Ovary (tissue), 9 donors: ENCODE results near the gene MYRF. TPM values are rescaled to one million over a fixed set of nuclear protein-coding genes. Genes with fewer than 3 reads are reported as not detected.

Experiments used
- DNase-seq, 5 donors: peaks; one replicate each; pipeline ENCODE4 v3.0.0-alpha.2; 2019 to 2020
- H3K27ac ChIP-seq, 2 donors: fragments of 200-600 bp; one replicate each; pipeline versions ENCODE4 v1.5.1 to v1.8.0; 2019 to 2022
- H3K27me3 ChIP-seq: fragments of 200-600 bp; one replicate; pipeline ENCODE4 v1.8.0; 2022
- H3K36me3 ChIP-seq: fragments of 200-600 bp; sonication (generic); one replicate; pipeline ENCODE4 v1.5.1; 2019
- H3K4me1 ChIP-seq: one replicate; pipeline ENCODE4 v1.8.1; 2013; ENCODE audit warnings: mild to moderate bottlenecking, moderate library complexity; ENCODE audit not compliant: insufficient read depth
- H3K4me3 ChIP-seq: fragments of 200-600 bp; sonication (generic); one replicate; pipeline ENCODE4 v1.5.1; 2017
- H3K9me3 ChIP-seq, 2 donors: fragments of 200-600 bp in 1 of 2; sonication (generic) in 1 of 2; one replicate each; pipeline versions ENCODE4 v1.5.1 to v1.8.1; 2013 to 2019; ENCODE audit warnings: mild to moderate bottlenecking in 1 of 2, moderate library complexity in 1 of 2
- CTCF ChIP-seq, 3 donors: fragments of 450-650 bp in 2 of 3; fragments of 200-600 bp in 1 of 3; IDR thresholded peaks; one replicate each; pipeline versions ENCODE4 v1.5.1 to v1.8.0; 2016 to 2022; ENCODE audit warnings: antibody characterized with exemption in 3 of 3, mild to moderate bottlenecking in 1 of 3
- EP300 ChIP-seq: sonication (generic); formaldehyde crosslinking; IDR thresholded peaks from one replicate; pipeline ENCODE4 v1.6.1; 2017; ENCODE audit warnings: antibody characterized with exemption
- POLR2A ChIP-seq: fragments of 450-650 bp; IDR thresholded peaks from one replicate; pipeline ENCODE4 v1.6.1; 2017; ENCODE audit warnings: antibody characterized with exemption, mild to moderate bottlenecking, moderate library complexity
- WGBS, 3 donors: extraction: QIAGEN DNeasy Blood & Tissue Kit in 1 of 3; methylation state at CpG; one replicate each; pipeline versions ENCODE4 v1.1.5 to v1.1.7; 2013 to 2017; 5-methylcytosine and 5-hydroxymethylcytosine counted together
- intact Hi-C, 4 donors: fragments of 100-400 bp; cut with DNase I; formaldehyde crosslinking; loops; one replicate each; pipeline versions ENCODE4 v1.11.0 to v1.15.1; 2022 to 2023
- polyA plus RNA-seq, 2 donors: library from polyadenylated mRNA; stranded (reverse); fragments of 200-250 nt in 1 of 2; fragments of 350-450 nt in 1 of 2; fragmentation: Illumina TruSeq in 1 of 2; extraction: RNeasy Lipid Tissue Mini Kit (QIAGEN cat#74804) in 1 of 2; gene quantifications; one replicate each; pipeline ENCODE4 v1.2.3, GENCODE V29; 2013 to 2014
- total RNA-seq, 7 donors: library from RNA; depleted of rRNA in 2 of 7; stranded (reverse); fragments of >200 nt in 2 of 7; fragmentation: NEBNext Ultra II Directional in 3 of 7; extraction: Animal tissue kit (Norgen Biotek cat#: 25700) in 3 of 7; gene quantifications; one replicate each; pipeline versions ENCODE4 v1.1.0 to v1.2.4, GENCODE V29; 2016 to 2023
- donor health status: DM: no; HTN: no; CAD: no; lungs with moderate emphysema.
- donor health status: DM: no; HTN: no; CAD: no.
- donor health status: Bipolar disorder and iron deficiency.
- donor health status: DM: yes; HTN: yes; CAD: no.
- donor health status: DM: no; HTN: no; CAD: no.
- donor health status: DM: yes; HTN: yes; CAD: no.

The MYRF gene
- total and polyA plus RNA-seq, 9 donors, result 6.6 to 109 (median 23.3) TPM

GRCh38 chr11:61814247-61814957 lies 62.0 kb downstream of the MYRF start:
- Histone ChIP-seq H3K36me3 (no peaks in the 10 kb centered on the region), H3K4me1 (no peaks in the 10 kb centered on the region), H3K9me3 (no peaks in the 10 kb centered on the region), H3K4me3 (peak overlapping the region; percentile 73), H3K27me3 (no peaks in the 10 kb centered on the region), H3K27ac (peak overlapping the region; percentile 95 to 98)
- WGBS, 3 donors, result 81 to 82% (median 81%) methylated on average over 16 of the region's 16 CpGs
- intact Hi-C loops, result loop anchor here in 2 of 4 donors (5.0 kb wide), 2 partner anchors 83 to 288 kb away; no protein-coding TSS in a partner anchor
- no peak for DNase-seq
- TF ChIP-seq CTCF (IDR thresholded peaks at IDR 0.05), result no peak
- no peak for TF ChIP-seq POLR2A
- TF ChIP-seq EP300, result no peak

DNA sequence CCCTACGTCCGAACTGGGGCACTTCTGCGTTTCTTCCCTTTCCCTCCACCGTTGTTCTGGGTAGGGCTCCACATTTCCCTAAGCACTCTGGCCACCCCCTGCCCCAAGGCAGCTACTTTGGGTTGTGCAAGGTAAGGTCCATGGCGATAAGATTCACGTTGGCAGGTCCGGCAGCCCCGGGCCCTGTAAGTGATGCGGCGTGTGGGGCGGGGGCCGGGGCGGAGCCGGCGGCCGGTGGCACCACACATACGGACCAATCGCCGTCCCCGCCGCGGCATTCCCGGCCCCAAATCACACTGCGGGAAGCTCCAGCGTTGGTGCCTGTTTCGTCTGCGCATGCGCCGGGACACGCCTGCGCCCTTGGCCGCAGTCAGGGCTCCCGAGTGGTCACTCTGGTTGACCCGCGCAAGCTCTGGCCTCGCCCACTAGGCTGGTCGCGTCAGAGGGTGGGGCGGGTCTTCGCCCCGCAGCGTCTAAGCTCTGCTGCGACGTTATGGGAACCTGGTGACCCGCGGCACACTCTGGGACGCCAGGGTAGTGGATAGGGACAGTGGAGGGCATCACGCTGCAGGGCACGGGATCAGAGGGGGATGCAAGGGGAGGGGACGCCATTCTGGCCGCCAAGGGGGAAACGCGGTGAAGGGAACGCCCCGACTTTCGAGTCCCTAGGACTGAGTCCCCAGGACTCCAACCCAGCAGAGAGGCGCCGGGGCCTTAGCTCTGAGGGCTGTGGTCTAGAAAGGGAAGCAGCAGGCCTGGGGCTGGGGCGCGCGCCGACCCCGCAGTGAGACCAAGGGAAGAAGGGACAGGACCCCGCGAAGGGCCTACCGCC lies 62.7 kb downstream of the MYRF start:
- WGBS, 3 donors, result 1 to 2% (median 1%) methylated on average over 48 to 66 of the region's 66 CpGs
- intact Hi-C loops, result loop anchor here in 2 of 4 donors (5.0 kb wide), 2 partner anchors 82 to 287 kb away; no protein-coding TSS in a partner anchor
- Histone ChIP-seq H3K9me3 (no peaks in the 10 kb centered on the region), H3K27ac (peak overlapping the region; percentile 95 to 98), H3K4me3 (peak overlapping the region; percentile 73), H3K36me3 (no peaks in the 10 kb centered on the region), H3K4me1 (no peaks in the 10 kb centered on the region), H3K27me3 (no peaks in the 10 kb centered on the region)
- peak; percentile 97 to 98 (median 97) for DNase-seq
- peak; percentile 99 for TF ChIP-seq POLR2A
- TF ChIP-seq EP300, result peak; percentile 25
- TF ChIP-seq CTCF (IDR thresholded peaks at IDR 0.05), result peak in 1 of 3 donors; percentile 21

- H3K4me3 ChIP-seq, result peak overlapping the region; percentile 73
- no peak for TF ChIP-seq EP300
- no peak for TF ChIP-seq CTCF (IDR thresholded peaks at IDR 0.05)
- no peak for TF ChIP-seq POLR2A
- peak; percentile 75 to 83 (median 81) for DNase-seq
- H3K9me3 ChIP-seq, result no peaks in the 10 kb centered on the region
- H3K36me3 ChIP-seq, result no peaks in the 10 kb centered on the region
- no peaks in the 10 kb centered on the region for H3K4me1 ChIP-seq
- H3K27ac ChIP-seq, result peak overlapping the region; percentile 95 to 98
- H3K27me3 ChIP-seq, result no peaks in the 10 kb centered on the region
- 0 to 1% (median 0%) methylated on average over 64 to 69 of the region's 69 CpGs for WGBS, 3 donors
- intact Hi-C loops, result no loop called here
Measured at GRCh38 chr11:61815790-61816735, 63.6 kb downstream of the MYRF start.
